ENCODE results near the gene IGSF10. TPM values are rescaled to one million over a fixed set of nuclear protein-coding genes. Genes with fewer than 3 reads are reported as not detected.

Gene IGSF10
- total and polyA plus RNA-seq, 5 donors from 2014 or later: 0.07 TPM; not detected in 4

DNA sequence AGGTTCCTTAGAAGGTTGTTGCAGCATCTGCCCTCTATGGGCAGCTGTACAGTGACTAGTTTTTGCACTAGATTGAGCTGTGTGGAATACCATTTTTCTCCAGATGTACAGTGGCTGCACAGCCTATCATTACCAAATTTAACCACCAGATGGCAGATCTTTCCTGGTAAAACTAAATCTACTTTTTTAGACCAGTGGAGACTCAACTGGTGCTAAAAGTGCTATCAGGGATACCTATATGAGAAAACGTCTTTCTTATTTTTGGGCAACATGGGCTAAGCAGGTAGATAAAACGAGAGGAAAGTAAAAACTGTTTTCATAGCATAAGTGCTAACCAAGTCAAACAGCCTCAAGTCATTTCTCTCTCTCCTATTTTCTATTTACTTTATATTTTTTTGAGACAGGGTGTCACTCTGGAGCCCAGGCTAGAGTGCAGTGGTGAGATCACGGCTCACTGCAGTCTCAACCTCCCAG, 21.2 kb downstream of the IGSF10 start:
- H3K36me3 Mint-ChIP-seq: no peaks in the 10 kb centered on the region
- no peaks in the 10 kb centered on the region for H3K36me3 ChIP-seq (ENCODE audit: control insufficient read depth, insufficient read depth, low read length)
- no peak overlapping the region for H3K27ac Mint-ChIP-seq
- H3K27ac ChIP-seq (ENCODE audit: insufficient read depth, low read length, poor library complexity, severe bottlenecking): no peak overlapping the region
- no peaks in the 10 kb centered on the region for H3K4me1 Mint-ChIP-seq
- ATAC-seq (ENCODE audit: low read depth in 2 of 2): peak in 1 of 2 donors; percentile 47
- no peak overlapping the region for H3K4me3 Mint-ChIP-seq
- peaks cover 0 to under 1% (median 0%) of the 10 kb centered on the region in 7 donors for H3K9me3 Mint-ChIP-seq
- no peaks in the 10 kb centered on the region for H3K4me1 ChIP-seq (ENCODE audit: control insufficient read depth, insufficient read depth, low read length, poor library complexity, severe bottlenecking)
- DNase-seq: peak in 2 of 3 donors; percentile 19 to 38
- H3K27me3 Mint-ChIP-seq: peaks cover 5% of the 10 kb centered on the region
- no peaks in the 10 kb centered on the region for H3K27me3 ChIP-seq (ENCODE audit: control insufficient read depth, insufficient read depth, low read length)
- H3K4me3 ChIP-seq (ENCODE audit: low read depth, low read length): no peak overlapping the region
- no peaks in the 10 kb centered on the region for H3K9me3 ChIP-seq (ENCODE audit: control insufficient read depth in 2 of 2, low read length in 2 of 2)

DNA sequence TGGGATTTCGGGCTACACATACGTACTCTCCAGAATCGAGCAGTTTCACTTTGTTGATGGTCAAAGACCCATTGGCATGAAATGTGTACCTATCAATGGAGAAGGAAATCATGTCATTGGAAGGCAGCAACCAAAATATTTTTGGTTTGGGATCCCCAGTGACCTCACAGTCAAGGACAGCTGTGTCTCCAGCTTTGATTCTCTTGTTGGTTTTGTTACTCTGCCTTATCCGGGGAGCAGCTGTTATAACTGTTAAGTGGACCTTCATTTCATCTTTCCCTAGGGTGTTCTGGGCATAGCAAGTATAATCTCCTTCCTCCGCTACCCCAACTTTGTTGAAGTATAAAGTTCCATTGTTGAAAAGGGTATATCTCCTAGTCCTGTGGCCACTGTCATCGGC, 23.0 kb downstream of the IGSF10 start:
- H3K27ac Mint-ChIP-seq: no peak overlapping the region
- H3K4me1 Mint-ChIP-seq: no peaks in the 10 kb centered on the region
- Histone ChIP-seq H3K27ac (ENCODE audit: insufficient read depth, low read length, poor library complexity, severe bottlenecking) (no peak overlapping the region), H3K36me3 (ENCODE audit: control insufficient read depth, insufficient read depth, low read length) (no peaks in the 10 kb centered on the region), H3K27me3 (ENCODE audit: control insufficient read depth, insufficient read depth, low read length) (no peaks in the 10 kb centered on the region), H3K4me1 (ENCODE audit: control insufficient read depth, insufficient read depth, low read length, poor library complexity, severe bottlenecking) (no peaks in the 10 kb centered on the region), H3K4me3 (ENCODE audit: low read depth, low read length) (no peak overlapping the region), H3K9me3 (ENCODE audit: control insufficient read depth in 2 of 2, low read length in 2 of 2) (no peaks in the 10 kb centered on the region)
- no peaks in the 10 kb centered on the region for H3K36me3 Mint-ChIP-seq
- no peak overlapping the region for H3K4me3 Mint-ChIP-seq
- ATAC-seq (ENCODE audit: low read depth in 2 of 2) (no peak), DNase-seq (no peak)
- no peaks in the 10 kb centered on the region for H3K9me3 Mint-ChIP-seq
- H3K27me3 Mint-ChIP-seq: peaks cover 5% of the 10 kb centered on the region

DNA sequence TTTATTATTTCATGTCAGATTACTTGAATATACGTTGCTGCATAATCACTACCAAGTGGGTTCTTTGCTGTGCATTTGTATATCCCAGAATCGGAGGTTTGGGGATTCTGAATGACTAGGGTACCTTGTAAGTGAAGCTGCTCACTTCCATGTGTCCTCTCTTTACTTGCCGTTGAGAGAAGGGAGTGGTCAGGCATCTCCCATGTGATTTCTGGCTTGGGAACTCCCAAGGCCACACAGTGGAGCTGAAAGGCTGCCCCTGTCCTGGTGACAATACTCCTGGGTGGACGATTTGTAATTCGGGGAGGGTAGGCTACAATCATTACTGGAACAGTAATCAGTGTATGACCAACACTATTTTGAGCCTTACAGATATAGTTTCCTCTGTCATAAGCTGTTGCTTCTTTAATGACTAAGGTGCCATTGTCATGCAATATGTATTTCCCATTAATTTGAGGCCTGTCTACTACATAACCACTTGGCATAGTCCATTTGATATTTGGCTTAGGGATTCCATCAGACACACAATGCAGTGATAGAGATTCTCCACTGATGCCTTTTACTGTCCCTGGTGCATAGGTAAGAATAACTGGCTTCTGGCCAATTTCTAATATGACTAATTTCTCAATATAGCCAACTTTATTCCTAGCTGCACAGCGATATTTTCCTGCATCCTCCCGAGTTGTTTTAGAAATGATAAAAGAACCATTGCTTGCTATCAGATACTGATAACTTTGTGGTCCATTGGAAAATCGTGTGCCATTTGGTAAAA, 24.0 kb downstream of the IGSF10 start:
- Mint-ChIP-seq H3K27me3 (peaks cover 5% of the 10 kb centered on the region), H3K4me1 (no peaks in the 10 kb centered on the region), H3K9me3 (no peaks in the 10 kb centered on the region), H3K36me3 (no peaks in the 10 kb centered on the region), H3K4me3 (no peak overlapping the region), H3K27ac (no peak overlapping the region)
- ATAC-seq (ENCODE audit: low read depth in 2 of 2) (no peak), DNase-seq (no peak)
- Histone ChIP-seq H3K27me3 (ENCODE audit: control insufficient read depth, insufficient read depth, low read length) (no peaks in the 10 kb centered on the region), H3K9me3 (ENCODE audit: control insufficient read depth in 2 of 2, low read length in 2 of 2) (no peaks in the 10 kb centered on the region), H3K4me3 (ENCODE audit: low read depth, low read length) (no peak overlapping the region), H3K4me1 (ENCODE audit: control insufficient read depth, insufficient read depth, low read length, poor library complexity, severe bottlenecking) (no peaks in the 10 kb centered on the region), H3K27ac (ENCODE audit: insufficient read depth, low read length, poor library complexity, severe bottlenecking) (no peak overlapping the region), H3K36me3 (ENCODE audit: control insufficient read depth, insufficient read depth, low read length) (no peaks in the 10 kb centered on the region)

DNA sequence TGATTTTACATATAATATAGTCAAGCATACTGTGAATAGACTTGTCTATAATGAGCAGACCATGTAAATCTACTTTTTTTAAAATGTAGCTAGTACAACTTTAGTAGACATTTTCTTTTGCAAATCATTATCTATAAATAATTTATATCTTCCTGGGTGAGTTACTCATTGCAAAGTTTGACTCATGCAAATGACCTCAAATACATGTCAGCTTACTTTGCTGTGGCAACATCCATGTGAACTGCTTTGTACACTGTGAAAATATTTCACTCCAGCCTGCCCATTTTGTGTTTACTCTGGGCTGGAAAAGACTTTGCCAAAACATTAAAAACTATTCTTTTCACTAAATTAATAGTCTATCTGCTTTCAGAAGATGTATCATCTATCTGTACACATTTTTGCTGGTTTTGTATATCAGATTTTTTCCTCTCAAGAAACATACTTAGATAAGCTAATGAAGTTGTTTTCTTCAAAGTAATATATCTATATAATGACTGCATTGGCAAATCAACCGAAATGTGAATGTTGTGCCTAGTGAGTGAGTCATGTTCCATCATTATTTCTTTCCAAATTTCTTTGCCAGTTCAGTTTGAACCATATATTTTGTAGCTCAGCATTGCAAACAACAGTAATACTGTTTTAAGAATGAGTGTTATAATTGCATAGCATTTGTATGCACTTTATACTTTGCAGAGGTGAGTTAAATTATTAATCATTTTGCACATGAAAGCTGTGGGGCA, 26.5 kb downstream of the IGSF10 start:
- Histone ChIP-seq H3K9me3 (ENCODE audit: control insufficient read depth in 2 of 2, low read length in 2 of 2) (no peaks in the 10 kb centered on the region), H3K4me3 (ENCODE audit: low read depth, low read length) (no peak overlapping the region), H3K4me1 (ENCODE audit: control insufficient read depth, insufficient read depth, low read length, poor library complexity, severe bottlenecking) (no peaks in the 10 kb centered on the region), H3K27ac (ENCODE audit: insufficient read depth, low read length, poor library complexity, severe bottlenecking) (no peak overlapping the region), H3K36me3 (ENCODE audit: control insufficient read depth, insufficient read depth, low read length) (no peaks in the 10 kb centered on the region), H3K27me3 (ENCODE audit: control insufficient read depth, insufficient read depth, low read length) (no peaks in the 10 kb centered on the region)
- H3K4me3 Mint-ChIP-seq: no peak overlapping the region
- H3K27ac Mint-ChIP-seq: no peak overlapping the region
- DNase-seq: no peak
- peaks cover 0 to 3% (median 0%) of the 10 kb centered on the region in 7 donors for H3K9me3 Mint-ChIP-seq
- H3K36me3 Mint-ChIP-seq: no peaks in the 10 kb centered on the region
- no peak for ATAC-seq (ENCODE audit: low read depth in 2 of 2)
- no peaks in the 10 kb centered on the region for H3K4me1 Mint-ChIP-seq
- no peaks in the 10 kb centered on the region for H3K27me3 Mint-ChIP-seq

DNA sequence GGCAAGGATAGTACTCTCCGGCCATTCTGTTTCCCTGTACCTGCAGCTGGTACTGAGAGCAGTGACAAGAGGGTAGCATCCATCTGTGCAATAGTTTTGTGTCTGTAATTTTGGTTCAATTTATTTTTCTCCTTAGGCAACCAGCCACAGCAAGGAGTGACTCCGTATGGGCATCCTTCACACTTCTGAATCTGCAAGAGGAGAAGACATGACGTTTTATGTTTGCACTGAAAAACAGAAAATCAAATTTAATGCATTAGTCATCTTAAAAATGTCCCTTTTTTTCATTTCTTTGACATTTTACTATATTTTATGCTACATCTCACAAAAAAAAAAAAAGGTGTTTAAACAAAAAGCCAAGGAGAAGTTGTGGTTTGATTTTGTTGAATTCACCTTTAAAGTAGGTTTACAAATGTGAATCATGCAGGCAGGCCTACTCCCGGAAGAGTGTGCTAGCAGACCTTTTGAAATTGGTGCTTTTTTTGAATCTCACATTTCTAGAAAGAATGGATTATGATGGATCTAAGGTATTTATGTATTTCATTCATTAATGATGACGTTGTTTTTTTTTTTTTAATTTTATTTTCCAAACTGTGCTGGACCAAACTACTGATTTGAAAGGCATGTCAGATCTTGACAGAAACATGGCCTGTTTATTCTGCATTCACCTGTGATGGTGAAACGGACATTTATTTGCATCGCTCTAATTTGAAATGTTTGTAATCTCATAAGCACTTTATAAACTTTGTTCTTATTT, 28.1 kb downstream of the IGSF10 start:
- no peaks in the 10 kb centered on the region for H3K27me3 ChIP-seq (ENCODE audit: control insufficient read depth, insufficient read depth, low read length)
- no peaks in the 10 kb centered on the region for H3K9me3 ChIP-seq (ENCODE audit: control insufficient read depth in 2 of 2, low read length in 2 of 2)
- H3K27me3 Mint-ChIP-seq: no peaks in the 10 kb centered on the region
- H3K4me1 Mint-ChIP-seq: no peaks in the 10 kb centered on the region
- H3K9me3 Mint-ChIP-seq: peaks cover 0 to 3% (median 0%) of the 10 kb centered on the region in 7 donors
- no peaks in the 10 kb centered on the region for H3K4me1 ChIP-seq (ENCODE audit: control insufficient read depth, insufficient read depth, low read length, poor library complexity, severe bottlenecking)
- H3K4me3 ChIP-seq (ENCODE audit: low read depth, low read length): no peak overlapping the region
- H3K27ac ChIP-seq (ENCODE audit: insufficient read depth, low read length, poor library complexity, severe bottlenecking): no peak overlapping the region
- no peak for ATAC-seq (ENCODE audit: low read depth in 2 of 2)
- no peak for DNase-seq
- H3K4me3 Mint-ChIP-seq: no peak overlapping the region
- H3K36me3 ChIP-seq (ENCODE audit: control insufficient read depth, insufficient read depth, low read length): no peaks in the 10 kb centered on the region
- no peak overlapping the region for H3K27ac Mint-ChIP-seq
- no peaks in the 10 kb centered on the region for H3K36me3 Mint-ChIP-seq

DNA sequence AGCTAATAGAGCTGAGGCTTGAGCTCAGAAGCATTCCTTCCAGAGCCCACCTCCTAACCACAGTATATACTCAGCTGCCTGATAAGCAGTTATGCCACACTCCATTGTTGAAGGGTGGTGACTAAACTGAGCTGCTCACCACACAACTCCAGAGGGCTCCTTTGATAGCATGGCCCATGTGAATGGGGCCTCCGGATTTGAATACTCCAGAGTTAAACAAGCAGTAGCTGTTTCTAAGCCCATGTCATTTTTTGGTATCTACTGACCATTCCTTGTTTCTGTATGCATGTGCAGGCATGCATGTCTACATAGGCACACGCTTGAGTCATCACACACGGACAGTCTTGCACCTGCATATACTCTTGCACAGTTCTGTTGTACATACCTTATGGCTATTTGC, 28.9 kb downstream of the IGSF10 start:
- no peaks in the 10 kb centered on the region for H3K27me3 ChIP-seq (ENCODE audit: control insufficient read depth, insufficient read depth, low read length)
- no peaks in the 10 kb centered on the region for H3K4me1 ChIP-seq (ENCODE audit: control insufficient read depth, insufficient read depth, low read length, poor library complexity, severe bottlenecking)
- Mint-ChIP-seq H3K27ac (no peak overlapping the region), H3K4me1 (no peaks in the 10 kb centered on the region), H3K4me3 (no peak overlapping the region), H3K36me3 (no peaks in the 10 kb centered on the region), H3K9me3 (peaks cover 0 to 3% (median 0%) of the 10 kb centered on the region in 7 donors), H3K27me3 (no peaks in the 10 kb centered on the region)
- no peaks in the 10 kb centered on the region for H3K36me3 ChIP-seq (ENCODE audit: control insufficient read depth, insufficient read depth, low read length)
- H3K9me3 ChIP-seq (ENCODE audit: control insufficient read depth in 2 of 2, low read length in 2 of 2): no peaks in the 10 kb centered on the region
- no peak overlapping the region for H3K27ac ChIP-seq (ENCODE audit: insufficient read depth, low read length, poor library complexity, severe bottlenecking)
- H3K4me3 ChIP-seq (ENCODE audit: low read depth, low read length): no peak overlapping the region
- ATAC-seq (ENCODE audit: low read depth in 2 of 2) (no peak), DNase-seq (no peak)

DNA sequence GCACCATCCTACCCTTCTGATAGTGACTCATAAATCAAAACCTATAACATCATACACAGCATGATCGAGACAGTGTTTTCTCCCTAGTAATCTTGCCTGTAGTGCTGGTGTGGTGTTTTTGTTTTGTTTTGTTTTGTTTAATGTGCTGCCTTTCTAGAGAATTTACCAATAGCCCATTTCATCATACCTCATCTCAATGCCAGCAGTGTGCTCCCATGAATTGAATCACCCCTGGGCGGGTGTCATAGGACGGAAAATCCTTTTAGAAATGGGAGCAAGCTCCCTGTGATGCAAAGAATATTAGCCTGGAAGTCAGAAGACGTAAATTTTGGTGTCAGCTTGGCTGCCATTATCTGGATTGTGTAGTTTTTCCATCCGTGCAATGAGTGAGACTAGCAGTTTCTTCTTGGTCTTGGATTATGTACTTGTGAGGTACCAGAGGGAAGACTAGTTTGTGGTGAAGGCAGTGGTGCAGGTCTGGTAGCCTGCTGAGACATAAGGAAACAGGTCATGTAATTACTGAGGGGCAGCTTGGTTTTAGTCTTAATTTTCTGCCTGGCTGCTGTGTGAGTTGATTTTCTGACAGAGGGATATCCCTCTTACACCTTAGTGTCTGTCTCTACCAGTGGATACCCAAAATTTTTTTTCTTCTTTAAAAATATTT, 29.9 kb downstream of the IGSF10 start:
- Mint-ChIP-seq H3K4me1 (no peaks in the 10 kb centered on the region), H3K27me3 (no peaks in the 10 kb centered on the region), H3K27ac (no peak overlapping the region), H3K36me3 (no peaks in the 10 kb centered on the region), H3K9me3 (peaks cover 0 to 3% (median 0%) of the 10 kb centered on the region in 7 donors), H3K4me3 (no peak overlapping the region)
- H3K27ac ChIP-seq (ENCODE audit: insufficient read depth, low read length, poor library complexity, severe bottlenecking): no peak overlapping the region
- H3K4me3 ChIP-seq (ENCODE audit: low read depth, low read length): no peak overlapping the region
- no peak for DNase-seq
- H3K4me1 ChIP-seq (ENCODE audit: control insufficient read depth, insufficient read depth, low read length, poor library complexity, severe bottlenecking): no peaks in the 10 kb centered on the region
- H3K27me3 ChIP-seq (ENCODE audit: control insufficient read depth, insufficient read depth, low read length): no peaks in the 10 kb centered on the region
- no peaks in the 10 kb centered on the region for H3K36me3 ChIP-seq (ENCODE audit: control insufficient read depth, insufficient read depth, low read length)
- no peak for ATAC-seq (ENCODE audit: low read depth in 2 of 2)
- no peaks in the 10 kb centered on the region for H3K9me3 ChIP-seq (ENCODE audit: control insufficient read depth in 2 of 2, low read length in 2 of 2)

All from CD4-positive, CD25-positive, alpha-beta regulatory T cell (primary cell).